WERI-Rb-1 (cell line): ENCODE data around the gene OGA.

Experiments used
- DNase-seq: peaks from one replicate; pipeline ENCODE4 v3.0.0-alpha.2; 2020
- H3K27ac ChIP-seq: fragments of 250-450 bp; sonication (Bioruptor Pico); 2 replicates; pipeline ENCODE4 v1.5.1; 2020; ENCODE audit warnings: mild to moderate bottlenecking, moderate library complexity
- H3K27me3 ChIP-seq: fragments of 250-450 bp; sonication (Bioruptor Pico); 2 replicates; pipeline ENCODE4 v1.5.1; 2021; ENCODE audit warnings: mild to moderate bottlenecking, low read depth, moderate library complexity; ENCODE audit not compliant: insufficient read depth, severe bottlenecking
- H3K36me3 ChIP-seq: fragments of 250-450 bp; sonication (Bioruptor Pico); 2 replicates; pipeline ENCODE4 v1.5.1; 2020; ENCODE audit warnings: mild to moderate bottlenecking, moderate library complexity
- H3K4me3 ChIP-seq: 2 replicates; pipeline ENCODE4 v1.5.1; 2011; ENCODE audit warnings: low read depth, mild to moderate bottlenecking, control low read depth, low read length
- H3K9me3 ChIP-seq: fragments of 250-450 bp; sonication (Bioruptor Pico); 2 replicates; pipeline ENCODE4 v1.5.1; 2021; ENCODE audit warnings: mild to moderate bottlenecking, moderate library complexity; ENCODE audit not compliant: severe bottlenecking
- CTCF ChIP-seq: IDR thresholded peaks from 2 replicates; pipeline ENCODE4 v1.5.1; 2011; ENCODE audit warnings: low read depth, mild to moderate bottlenecking, control low read depth, inconsistent platforms, low read length

OGA gene

GRCh38 chr10:101783736-101784118 lies 34.5 kb downstream of the OGA start:
- TF ChIP-seq CTCF, result no peak
- peak; percentile 43 for DNase-seq
- Histone ChIP-seq H3K36me3 (peaks cover 46% of the 10 kb centered on the region), H3K9me3 (no peaks in the 10 kb centered on the region), H3K4me3 (peak overlapping the region; percentile 84), H3K27me3 (no peaks in the 10 kb centered on the region), H3K27ac (peak overlapping the region; percentile 68)

GRCh38 chr10:101782811-101783735 lies 35.2 kb downstream of the OGA start, which contains the start of gene NPM3:
TSS of gene NPM3 (minus strand) at chr10:101783446. CDS start at chr10:101783390, 56 bp downstream.
- peak within 1 kb of the TSS; percentile 68 for H3K27ac ChIP-seq
- TF ChIP-seq CTCF, result no peak

GRCh38 chr10:101781984-101782810 lies 36.0 kb downstream of the OGA start:
- no peaks in the 10 kb centered on the region for H3K9me3 ChIP-seq
- no peaks in the 10 kb centered on the region for H3K27me3 ChIP-seq
- TF ChIP-seq CTCF, result no peak
- peaks cover 33% of the 10 kb centered on the region for H3K36me3 ChIP-seq
- DNase-seq, result no peak
- no peak overlapping the region for H3K27ac ChIP-seq
- H3K4me3 ChIP-seq, result peak overlapping the region; percentile 84

More at GRCh38 chr10:101782811-101783735, 35.2 kb downstream of the OGA start, which contains the start of gene NPM3:
- peak within 1 kb of the TSS; percentile 84 for H3K4me3 ChIP-seq
- DNase-seq, result peak; percentile 92
- peaks cover 40% of the 10 kb centered on the region for H3K36me3 ChIP-seq
- H3K27me3 ChIP-seq, result no peaks in the 10 kb centered on the region
- H3K9me3 ChIP-seq, result no peaks in the 10 kb centered on the region

- H3K27me3 ChIP-seq, result no peaks in the 10 kb centered on the region
- no peak overlapping the region for H3K4me3 ChIP-seq
- no peaks in the 10 kb centered on the region for H3K9me3 ChIP-seq
- no peak for TF ChIP-seq CTCF
- no peak overlapping the region for H3K27ac ChIP-seq
- no peak for DNase-seq
- peaks cover 27% of the 10 kb centered on the region for H3K36me3 ChIP-seq
Observed at GRCh38 chr10:101781655-101781983, 36.6 kb downstream of the OGA start.

GRCh38 chr10:101780818-101781654 lies 37.2 kb downstream of the OGA start:
- no peak overlapping the region for H3K4me3 ChIP-seq
- peaks cover 21% of the 10 kb centered on the region for H3K36me3 ChIP-seq
- H3K27me3 ChIP-seq, result no peaks in the 10 kb centered on the region
- no peaks in the 10 kb centered on the region for H3K9me3 ChIP-seq
- TF ChIP-seq CTCF, result peak; percentile 89
- H3K27ac ChIP-seq, result peak overlapping the region; percentile 63
- peak; percentile 73 for DNase-seq
